Left ventricle myocardium superior (tissue), 1 donor: ENCODE measurements around the gene ANKRD37. TPM values are rescaled to one million over a fixed set of nuclear protein-coding genes. Genes with fewer than 3 reads are reported as not detected.
A peak's percentile ranks its signal among the peaks of the same experiment; 100 is the strongest.

ENCODE experiments used
- ATAC-seq: fragments of 200-7000 bp; cut with Tn5 transposase; one replicate; pipeline ENCODE4 v1.9.1; 2020; ENCODE audit warnings: mild to moderate bottlenecking, moderate library complexity
- DNase-seq: peaks from one replicate; pipeline ENCODE4 v3.0.0-alpha.2; 2020
- intact Hi-C: fragments of 100-400 bp; cut with micrococcal nuclease; formaldehyde crosslinking; loops from one replicate; pipeline ENCODE4 v1.11.0; 2022
- total RNA-seq: library from RNA; stranded (reverse); fragmentation: NEBNext Ultra II Directional; extraction: Animal tissue kit (Norgen Biotek cat#: 25700); gene quantifications from one replicate; pipeline ENCODE4 v1.2.1, GENCODE V29; 2021
- donor health status: DM: no; HTN: yes; CAD: no; lungs with severe emphysema.

Gene ANKRD37
- total RNA-seq, 1 donor from 2014 or later, result 15.2 TPM

- DNase-seq (no peak), ATAC-seq (no peak)
- intact Hi-C loops, result no loop called here
Measured at GRCh38 chr4:185378264-185378663, 18.4 kb upstream of the ANKRD37 start.

GRCh38 chr4:185379326-185380295, 17.0 kb upstream of the ANKRD37 start:
- ATAC-seq, result no peak
- no peak for DNase-seq
- intact Hi-C loops, result no loop called here

GRCh38 chr4:185380320-185380719, 16.3 kb upstream of the ANKRD37 start:
- no peak for DNase-seq
- no peak for ATAC-seq

GRCh38 chr4:185381288-185382196, 15.1 kb upstream of the ANKRD37 start:
- ATAC-seq (no peak), DNase-seq (no peak)
- intact Hi-C loops, result no loop called here

More at GRCh38 chr4:185380320-185380719, 16.3 kb upstream of the ANKRD37 start:
- intact Hi-C loops, result no loop called here

- DNase-seq (no peak), ATAC-seq (no peak)
- intact Hi-C loops, result no loop called here
Measured at GRCh38 chr4:185382754-185383153, 13.9 kb upstream of the ANKRD37 start.

DNA sequence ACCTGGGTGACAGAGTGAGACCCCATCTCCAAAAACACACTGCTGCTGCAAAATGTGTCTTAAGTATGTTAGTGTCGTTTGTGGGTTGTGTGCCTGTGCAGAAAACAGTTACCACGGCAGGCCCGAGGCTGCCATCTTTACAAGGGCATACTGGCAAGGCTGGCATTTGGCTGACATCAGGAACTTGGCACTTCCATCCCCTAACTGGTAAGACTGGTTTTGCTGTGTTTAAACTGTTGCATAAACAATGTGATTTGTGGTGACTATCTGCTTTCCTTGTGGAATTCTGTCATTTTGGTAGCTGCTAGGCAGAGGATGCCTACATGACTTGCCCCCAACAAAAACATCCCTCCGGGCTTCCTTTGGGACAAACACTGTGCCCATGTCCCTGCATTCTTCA, 13.2 kb upstream of the ANKRD37 start:
- DNase-seq (no peak), ATAC-seq (no peak)
- intact Hi-C loops, result no loop called here

DNA sequence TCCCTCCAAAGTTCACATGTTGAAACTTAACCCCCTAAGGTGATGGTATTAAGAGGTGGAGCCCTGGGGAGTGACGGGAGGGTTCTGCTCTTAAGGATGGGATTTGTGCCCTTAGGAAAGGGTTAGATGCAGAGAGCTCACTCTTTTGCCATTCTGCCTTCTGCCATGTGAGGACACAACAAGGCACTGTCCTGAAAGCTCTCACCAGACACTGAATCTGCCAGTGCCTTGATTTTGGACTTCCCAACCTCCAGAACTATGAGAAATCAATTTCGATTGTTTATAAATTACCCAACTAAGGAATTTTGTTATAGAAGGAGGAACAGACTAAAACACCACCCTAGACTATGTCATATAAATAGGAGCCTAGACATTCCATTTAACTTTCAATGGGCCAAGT, 12.6 kb upstream of the ANKRD37 start:
- intact Hi-C loops, result no loop called here
- ATAC-seq, result no peak
- no peak for DNase-seq

DNA sequence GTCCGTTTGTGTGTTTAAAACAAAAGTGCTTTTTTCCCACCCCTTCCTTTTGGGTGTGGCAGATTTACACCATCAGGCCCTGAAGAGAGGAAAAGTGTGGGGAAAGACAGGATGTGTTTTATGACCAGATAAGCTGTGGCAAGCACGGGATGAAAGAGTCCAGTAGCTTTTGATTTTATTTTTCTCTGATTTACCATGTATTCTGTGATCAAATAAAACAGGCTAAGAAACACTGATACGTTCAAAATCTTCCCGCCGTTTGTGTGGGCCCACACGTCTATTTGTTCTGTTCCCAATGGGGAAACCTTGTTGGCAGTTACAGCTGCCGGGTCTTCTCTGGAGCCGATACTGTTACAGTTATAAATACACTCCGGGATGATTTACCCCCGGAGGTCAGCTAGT, 11.7 kb upstream of the ANKRD37 start:
- ATAC-seq (peak; percentile 53), DNase-seq (no peak)
- intact Hi-C loops, result no loop called here

- DNase-seq, result no peak
- ATAC-seq, result no peak
- intact Hi-C loops, result no loop called here
Measured at GRCh38 chr4:185387957-185388356, 8.7 kb upstream of the ANKRD37 start.

DNA sequence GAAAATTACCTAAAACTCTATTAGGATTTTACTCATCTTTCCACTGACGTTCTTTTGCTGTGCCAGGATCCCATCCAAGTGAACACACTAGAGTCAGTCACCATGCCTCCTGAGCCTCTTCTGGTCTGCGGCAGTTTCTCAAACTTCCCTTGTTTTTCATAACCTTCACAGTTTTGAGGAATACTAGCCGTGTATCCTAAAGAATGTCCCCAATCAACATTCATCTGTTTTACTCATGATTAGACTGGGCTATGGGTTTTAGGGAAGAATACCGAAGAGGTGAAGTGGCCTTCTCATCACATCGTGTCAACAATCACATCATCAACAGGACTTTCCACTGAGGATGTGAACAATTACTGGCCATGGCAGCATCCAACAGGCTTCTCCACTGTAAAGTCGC, 5.7 kb upstream of the ANKRD37 start:
- intact Hi-C loops, result no loop called here
- no peak for ATAC-seq

GRCh38 chr4:185392156-185392555, 4.5 kb upstream of the ANKRD37 start:
- DNase-seq, result no peak
- intact Hi-C loops, result no loop called here
- no peak for ATAC-seq

More for the DNA sequence above, 5.7 kb upstream of the ANKRD37 start:
- DNase-seq, result no peak

DNA sequence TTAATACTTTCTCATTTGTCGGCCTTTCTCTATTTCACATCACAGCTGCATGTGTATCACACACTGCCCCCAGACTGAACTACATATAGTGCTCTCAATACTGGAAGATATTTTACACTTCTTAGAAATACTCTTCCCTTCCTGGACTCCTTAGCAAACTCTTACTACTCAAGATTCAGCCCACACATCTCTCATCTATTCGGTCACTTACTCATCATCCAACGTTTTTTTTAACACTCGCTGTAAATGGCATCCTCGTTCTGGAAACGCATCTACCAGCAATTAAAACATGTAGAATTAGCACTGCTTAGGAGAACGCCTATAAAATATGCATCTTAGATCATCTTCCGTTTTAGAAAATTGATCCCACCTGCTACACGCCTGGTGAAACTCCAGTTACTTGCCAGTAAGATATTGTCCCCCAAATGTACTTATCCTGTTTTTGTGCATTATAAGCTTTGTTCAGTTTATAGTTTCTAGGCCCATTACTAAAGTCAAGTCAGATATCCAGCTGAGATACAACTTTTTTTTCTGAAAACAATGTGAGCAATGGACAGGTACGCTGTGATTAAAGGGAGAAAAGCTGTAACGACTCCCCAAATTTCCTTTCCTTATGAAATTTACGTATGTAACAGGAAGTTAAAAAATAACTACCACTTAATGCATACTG, 1.9 kb upstream of the ANKRD37 start:
- no peak for ATAC-seq
- DNase-seq, result no peak
- intact Hi-C loops, result no loop called here

DNA sequence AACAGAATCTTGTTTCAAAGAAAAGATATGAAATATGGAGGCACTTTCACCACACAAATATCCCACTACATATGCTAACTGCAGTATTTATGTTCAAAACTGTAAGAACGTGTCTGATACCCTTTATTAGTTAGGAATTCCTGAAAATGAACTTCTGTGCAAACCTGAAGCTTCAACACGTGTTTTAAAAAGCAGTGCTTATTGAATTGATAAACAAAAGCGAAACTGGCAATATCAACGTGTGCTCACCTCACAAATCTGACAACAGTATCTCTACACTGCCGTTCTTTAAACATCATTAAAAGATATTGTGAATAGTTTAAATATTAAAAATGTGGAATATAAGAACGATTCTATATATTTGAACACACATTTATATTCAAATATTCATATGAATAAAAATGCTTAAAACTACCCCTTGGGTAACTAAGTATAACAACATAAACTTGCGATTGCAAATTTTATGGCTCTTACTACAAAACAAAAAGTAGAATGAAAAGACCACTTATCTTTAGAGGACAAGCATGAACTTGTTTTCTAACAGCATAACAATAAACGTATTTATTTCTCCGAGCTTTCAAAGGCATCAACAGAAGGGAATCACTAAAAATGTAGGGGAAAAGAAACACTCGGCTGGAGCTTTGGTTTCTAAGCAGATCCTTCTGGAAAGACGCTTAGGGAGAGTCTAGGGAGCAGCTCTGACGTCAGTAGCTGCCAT, 1.2 kb upstream of the ANKRD37 start, which contains the start of gene LRP2BP:
LRP2BP (minus strand) TSS at position 687 of the 718 bp plus-strand sequence. CDS start 17,738 bp downstream, outside the sequence.
- DNase-seq, result no peak
- intact Hi-C loops, result no loop called here
- no peak for ATAC-seq

DNA sequence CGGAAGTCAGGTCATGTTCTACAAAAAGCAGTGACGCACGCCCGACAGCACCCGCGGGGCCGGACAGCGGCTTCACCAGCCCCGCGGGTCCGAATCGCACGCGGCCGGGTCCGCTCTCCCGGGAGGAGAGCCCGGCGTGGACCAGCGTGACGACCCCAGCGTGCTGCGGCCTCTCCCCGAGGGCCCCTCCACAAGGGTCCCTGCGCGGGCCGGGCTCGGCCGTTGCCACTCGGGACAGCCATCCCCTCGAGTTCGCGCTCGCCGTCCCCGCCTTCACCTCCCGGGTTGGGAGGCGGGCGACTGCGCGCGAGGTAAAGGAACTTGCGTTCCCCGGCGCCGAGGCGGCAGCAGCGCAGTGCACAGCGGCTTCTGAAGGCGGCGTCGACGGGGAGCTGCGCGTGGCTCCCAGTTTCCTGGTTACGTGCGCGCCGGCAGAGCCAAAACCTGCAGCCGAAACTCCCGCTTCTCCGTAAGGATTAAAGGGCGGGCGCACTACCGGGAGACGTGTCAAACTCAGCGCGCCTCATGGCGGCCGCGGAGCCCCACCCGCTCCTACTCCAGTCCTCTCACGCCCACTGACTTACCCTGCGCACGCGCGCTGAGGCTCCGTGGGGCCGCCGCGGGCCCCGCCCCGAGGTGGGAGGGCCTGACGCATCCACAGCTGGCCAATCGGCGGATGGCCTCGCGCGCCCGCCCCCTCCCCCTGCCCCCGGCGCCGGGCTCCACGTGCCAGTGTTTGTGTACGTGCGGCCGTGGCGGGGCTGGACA, 501 bp upstream of the ANKRD37 start:
- DNase-seq, result peak; percentile 99
- intact Hi-C loops, result no loop called here
- ATAC-seq, result peak; percentile 97

GRCh38 chr4:185398618-185399017, 2.0 kb downstream of the ANKRD37 start:
- no peak for DNase-seq
- no peak for ATAC-seq
- intact Hi-C loops, result no loop called here

- DNase-seq, result no peak
- ATAC-seq, result no peak
- intact Hi-C loops, result no loop called here
Measured at GRCh38 chr4:185399466-185399865, 2.8 kb downstream of the ANKRD37 start.

- intact Hi-C loops, result no loop called here
- DNase-seq (no peak), ATAC-seq (no peak)
Measured at GRCh38 chr4:185404031-185404430, 7.4 kb downstream of the ANKRD37 start.
